B cell (primary cell): ENCODE data around the gene C18orf63. TPM values are rescaled to one million over a fixed set of nuclear protein-coding genes. Genes with fewer than 3 reads are reported as not detected.

Experiments
- ATAC-seq: fragments of 200-7000 bp; cut with Tn5 transposase; one replicate; pipeline ENCODE4 v1.10.0; 2021; ENCODE audit warnings: low read depth, mild to moderate bottlenecking, moderate number of reproducible peaks, moderate library complexity
- CTCF ChIA-PET: fragments of 350-600 bp; sonication (Branson Sonifier 250); formaldehyde crosslinking; loops from one replicate; lab custom pipeline; 2021; ENCODE audit warnings: antibody characterized with exemption, inconsistent platforms; lab: Charles Lee
- POLR2A ChIA-PET: fragments of 350-600 bp; sonication (Branson Sonifier 250); formaldehyde crosslinking; loops from one replicate; lab custom pipeline; 2021; ENCODE audit warnings: antibody characterized with exemption; lab: Charles Lee
- DNase-seq: peaks from one replicate; pipeline ENCODE4 v3.0.0; 2013
- H2AFZ ChIP-seq: 2 replicates; pipeline ENCODE4 v1.6.1; 2012; ENCODE audit warnings: mild to moderate bottlenecking, low read depth, low read length; ENCODE audit not compliant: insufficient read depth, poor library complexity, severe bottlenecking
- H3K27ac ChIP-seq, 2 donors: 1 replicate in 1 of 2; 2 replicates in 1 of 2; pipeline ENCODE4 v1.5.1; 2012 to 2013; ENCODE audit warnings: low read length in 2 of 2, mild to moderate bottlenecking in 2 of 2, moderate library complexity in 1 of 2
- H3K27me3 ChIP-seq, 4 experiments: fragments of 200-600 bp in 1 of 4; sonication (generic) in 1 of 4; replicated peaks in 1 of 4; 1 replicate in 2 of 4; 2 replicates in 2 of 4; pipeline versions ENCODE4 v1.6.1 to v1.7.0; 2013 to 2016; ENCODE audit warnings: low read length in 3 of 4, mild to moderate bottlenecking in 2 of 4, mixed read lengths in 1 of 4, moderate library complexity in 1 of 4; ENCODE audit not compliant: insufficient read depth in 4 of 4, control insufficient read depth in 3 of 4; ENCODE audit errors: control extremely low read depth in 1 of 4
- H3K36me3 ChIP-seq, 2 experiments: replicated peaks in 1 of 2; 1 replicate in 1 of 2; 2 replicates in 1 of 2; pipeline versions ENCODE4 v1.6.1 to v1.7.1; 2013; ENCODE audit warnings: low read length in 1 of 2; ENCODE audit not compliant: insufficient read depth in 2 of 2, control insufficient read depth in 1 of 2; ENCODE audit errors: control extremely low read depth in 1 of 2, extremely low read depth in 1 of 2
- H3K4me1 ChIP-seq, 2 donors: fragments of 200-600 bp in 1 of 2; sonication (generic) in 1 of 2; 1 replicate in 1 of 2; 2 replicates in 1 of 2; pipeline versions ENCODE4 v1.5.1 to v1.6.1; 2013 to 2017; ENCODE audit warnings: low read length in 2 of 2; ENCODE audit not compliant: control insufficient read depth in 2 of 2, insufficient read depth in 2 of 2
- H3K4me2 ChIP-seq: replicated peaks from 2 replicates; pipeline ENCODE3; 2012; ENCODE audit warnings: mild to moderate bottlenecking, low read depth, low read length; ENCODE audit not compliant: poor library complexity, severe bottlenecking
- H3K4me3 ChIP-seq, 5 experiments: fragments of 200-600 bp in 1 of 5; sonication (generic) in 1 of 5; 1 replicate in 3 of 5; 2 replicates in 2 of 5; pipeline versions ENCODE4 v1.5.1 to v1.7.0; 2011 to 2016; ENCODE audit warnings: low read length in 4 of 5, mild to moderate bottlenecking in 4 of 5, low read depth in 2 of 5, control low read depth in 1 of 5, moderate library complexity in 1 of 5; ENCODE audit not compliant: insufficient read depth in 1 of 5; ENCODE audit errors: control extremely low read depth in 1 of 5, extremely low read depth in 1 of 5
- H3K79me2 ChIP-seq: fragments of 200-600 bp; sonication (generic); one replicate; pipeline ENCODE4 v1.6.0; 2016; ENCODE audit warnings: low read length; ENCODE audit not compliant: control insufficient read depth, insufficient read depth
- H3K9ac ChIP-seq: fragments of 200-600 bp; sonication (generic); 2 replicates; pipeline ENCODE4 v1.6.1; 2017; ENCODE audit warnings: mild to moderate bottlenecking, low read length, moderate library complexity
- H3K9me3 ChIP-seq, 3 donors: one replicate each; pipeline versions ENCODE4 v1.6.1 to v1.7.1; 2013; ENCODE audit warnings: low read length in 2 of 3; ENCODE audit not compliant: control insufficient read depth in 2 of 3, insufficient read depth in 1 of 3; ENCODE audit errors: control extremely low read depth in 1 of 3
- H4K20me1 ChIP-seq: 2 replicates; pipeline ENCODE4 v1.6.0; 2012; ENCODE audit warnings: mild to moderate bottlenecking, low read length; ENCODE audit not compliant: insufficient read depth, control insufficient read depth, poor library complexity, severe bottlenecking
- H3K27ac Mint-ChIP-seq: one replicate; pipeline ENCODE4 v1.8.0; 2021; ENCODE audit warnings: mixed read lengths
- H3K27me3 Mint-ChIP-seq: one replicate; pipeline ENCODE4 v1.8.0; 2021; ENCODE audit warnings: mixed read lengths
- H3K4me1 Mint-ChIP-seq: one replicate; pipeline ENCODE4 v1.8.0; 2021; ENCODE audit warnings: mixed read lengths
- H3K4me3 Mint-ChIP-seq: one replicate; pipeline ENCODE4 v1.8.0; 2021; ENCODE audit warnings: mixed read lengths
- H3K9me3 Mint-ChIP-seq: one replicate; pipeline ENCODE4 v1.8.0; 2022; ENCODE audit warnings: mixed read lengths; ENCODE audit not compliant: insufficient read depth
- CTCF ChIP-seq: fragments of 200-600 bp; IDR thresholded peaks from one replicate; pipeline ENCODE4 v1.8.0; 2022; ENCODE audit warnings: antibody characterized with exemption, mild to moderate bottlenecking
- EZH2 ChIP-seq: IDR thresholded peaks from 2 replicates; pipeline ENCODE4 v1.6.1; 2012; ENCODE audit warnings: borderline replicate concordance, low read depth, mild to moderate bottlenecking, moderate library complexity, low read length; ENCODE audit not compliant: insufficient read depth, poor library complexity, severe bottlenecking
- WGBS: methylation state at CpG from one replicate; pipeline ENCODE4 v1.1.5; 2013; ENCODE audit warnings: missing lambda C conversion rate; ENCODE audit not compliant: insufficient coverage; 5-methylcytosine and 5-hydroxymethylcytosine counted together
- intact Hi-C: fragments of 100-400 bp; cut with micrococcal nuclease; formaldehyde crosslinking; loops from one replicate; pipeline ENCODE4 v1.10.0; 2022
- polyA plus RNA-seq: library from polyadenylated mRNA; depleted of rRNA; stranded (reverse); fragments of >200 nt; gene quantifications from 2 replicates; pipeline ENCODE4 v1.2.3, GENCODE V29; 2012
- total RNA-seq, 2 donors: library from RNA; stranded (reverse); fragments of 120-200 nt in 1 of 2; gene quantifications; 1 replicate in 1 of 2; 2 replicates in 1 of 2; pipeline versions ENCODE4 v1.2.3 to v1.2.4, GENCODE V29; 2013 to 2022

C18orf63 gene
- total and polyA plus RNA-seq, 2 donors (not counting 1 experiment from before 2014, with no cell fraction given) = not detected

GRCh38 chr18:74387383-74387782 is 71.7 kb downstream of the C18orf63 start:
- DNase-seq (no peak), ATAC-seq (no peak)
- intact Hi-C loops = no loop called here
- Histone ChIP-seq H3K4me2 (no peak overlapping the region), H3K27me3 (no peaks in the 10 kb centered on the region), H3K36me3 (no peaks in the 10 kb centered on the region), H3K4me1 (no peaks in the 10 kb centered on the region), H2AFZ (no peak overlapping the region), H3K4me3 (no peak overlapping the region), H3K79me2 (no peaks in the 10 kb centered on the region), H4K20me1 (no peaks in the 10 kb centered on the region), H3K9me3 (no peaks in the 10 kb centered on the region), H3K9ac (no peak overlapping the region), H3K27ac (no peak overlapping the region)
- Mint-ChIP-seq H3K4me3 (no peak overlapping the region), H3K9me3 (no peaks in the 10 kb centered on the region), H3K27me3 (peaks cover 18% of the 10 kb centered on the region), H3K4me1 (no peaks in the 10 kb centered on the region), H3K27ac (no peak overlapping the region)
- 93% methylated on average over 6 of the region's 6 CpGs for WGBS
- TF ChIP-seq EZH2 (no peak), CTCF (no peak)
- POLR2A ChIA-PET = no interaction called here
- CTCF ChIA-PET = no interaction called here

- no peak for ATAC-seq
- Histone ChIP-seq H2AFZ (no peak overlapping the region), H3K9me3 (no peaks in the 10 kb centered on the region), H3K27ac (no peak overlapping the region), H4K20me1 (no peaks in the 10 kb centered on the region), H3K4me1 (no peaks in the 10 kb centered on the region), H3K79me2 (no peaks in the 10 kb centered on the region), H3K36me3 (no peaks in the 10 kb centered on the region), H3K9ac (no peak overlapping the region), H3K27me3 (no peaks in the 10 kb centered on the region), H3K4me2 (no peak overlapping the region), H3K4me3 (no peak overlapping the region)
- no peak overlapping the region for H3K4me3 Mint-ChIP-seq
- ChIA-PET CTCF (no interaction called here), POLR2A (no interaction called here)
- 62% methylated on average over 1 of the region's 1 CpG for WGBS
- no peaks in the 10 kb centered on the region for H3K4me1 Mint-ChIP-seq
- peaks cover 23% of the 10 kb centered on the region for H3K27me3 Mint-ChIP-seq
- H3K9me3 Mint-ChIP-seq = no peaks in the 10 kb centered on the region
- intact Hi-C loops = no loop called here
- no peak overlapping the region for H3K27ac Mint-ChIP-seq
- TF ChIP-seq CTCF (no peak), EZH2 (no peak)
- no peak for DNase-seq
Measured at GRCh38 chr18:74388227-74388626, 72.6 kb downstream of the C18orf63 start.
